ENCODE data around the gene RANBP10. TPM values are rescaled to one million over a fixed set of nuclear protein-coding genes. Genes with fewer than 3 reads are reported as not detected.

Gene RANBP10
- total and polyA plus RNA-seq, 9 of the 15 experiments (the other 6 are each of a cell fraction or from before 2014, with no cell fraction given): 0.61 to 19.3 (median 5.9) TPM

DNA sequence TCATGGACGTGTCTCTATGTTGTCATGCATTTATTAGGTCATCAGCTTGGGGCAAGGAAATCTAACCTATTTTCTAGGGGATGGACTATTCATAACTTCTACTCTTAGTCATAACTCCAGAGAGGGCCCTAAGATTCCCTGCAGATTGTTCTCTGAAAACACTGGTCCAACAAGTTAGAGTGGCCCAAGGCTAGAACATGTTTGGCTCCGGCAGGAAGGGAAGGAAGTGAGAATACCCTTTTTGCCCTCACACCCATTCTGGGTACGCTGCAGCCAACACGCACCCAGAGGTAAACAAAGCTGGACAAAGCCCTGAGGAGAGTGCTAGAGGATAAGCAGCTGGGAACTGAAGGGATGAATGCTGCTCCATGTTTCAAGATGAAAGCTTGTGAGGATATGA, 129.8 kb downstream of the RANBP10 start (continued):
- TF ChIP-seq MTA2 (IDR thresholded peaks at IDR 0.05; ENCODE audit: low read depth) (no peak), ZSCAN29 (IDR thresholded peaks at IDR 0.05) (no peak), HMG20A (CRISPR knock-in tag; conservative IDR thresholded peaks at IDR 0.05) (no peak), ZNF445 (CRISPR knock-in tag; IDR thresholded peaks at IDR 0.05; ENCODE audit: low read depth) (no peak), BCLAF1 (IDR thresholded peaks at IDR 0.05; ENCODE audit: borderline replicate concordance in 1 of 2, control insufficient read depth in 1 of 2, low read depth in 2 of 2, low read length in 1 of 2) (no peak), BRF1 (IDR thresholded peaks at IDR 0.05; ENCODE audit: borderline replicate concordance, extremely low read depth, insufficient read length) (no peak), TFAM (CRISPR knock-in tag; conservative IDR thresholded peaks at IDR 0.05) (no peak), MCM5 (IDR thresholded peaks at IDR 0.05; ENCODE audit: low read depth) (no peak)
- TF ChIP-seq, protein P1, sequence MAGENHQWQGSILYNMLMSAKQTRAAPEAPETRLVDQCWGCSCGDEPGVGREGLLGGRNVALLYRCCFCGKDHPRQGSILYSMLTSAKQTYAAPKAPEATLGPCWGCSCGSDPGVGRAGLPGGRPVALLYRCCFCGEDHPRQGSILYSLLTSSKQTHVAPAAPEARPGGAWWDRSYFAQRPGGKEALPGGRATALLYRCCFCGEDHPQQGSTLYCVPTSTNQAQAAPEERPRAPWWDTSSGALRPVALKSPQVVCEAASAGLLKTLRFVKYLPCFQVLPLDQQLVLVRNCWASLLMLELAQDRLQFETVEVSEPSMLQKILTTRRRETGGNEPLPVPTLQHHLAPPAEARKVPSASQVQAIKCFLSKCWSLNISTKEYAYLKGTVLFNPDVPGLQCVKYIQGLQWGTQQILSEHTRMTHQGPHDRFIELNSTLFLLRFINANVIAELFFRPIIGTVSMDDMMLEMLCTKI (IDR thresholded peaks at IDR 0.05; ENCODE audit: partially characterized antibody): no peak
